ENCODE measurements around the gene SMIM41. TPM values are rescaled to one million over a fixed set of nuclear protein-coding genes. Genes with fewer than 3 reads are reported as not detected.

The SMIM41 gene
- total and polyA plus RNA-seq, 10 of the 15 experiments (the other 5 are each of a cell fraction or from before 2014, with no cell fraction given): not detected

- Histone ChIP-seq H3K79me2 (ENCODE audit: control insufficient read depth, insufficient read depth, low read length) (no peaks in the 10 kb centered on the region), H4K20me1 (ENCODE audit: control insufficient read depth, insufficient read depth) (no peaks in the 10 kb centered on the region), H2AFZ (ENCODE audit: control insufficient read depth, low read depth, low read length) (no peak overlapping the region), H3K4me3 (no peak overlapping the region), H3K9ac (ENCODE audit: control insufficient read depth, insufficient read depth, low read length) (no peak overlapping the region), H3K9me3 (replicated peaks; ENCODE audit: control insufficient read depth, insufficient read depth, low read length) (no peaks in the 10 kb centered on the region), H3K27me3 (replicated peaks in 1 of 2; ENCODE audit: control insufficient read depth in 2 of 2, insufficient read depth in 2 of 2, low read length in 1 of 2) (no peaks in the 10 kb centered on the region; a peak in 2 of 4 replicates), H3K27ac (ENCODE audit: control insufficient read depth, insufficient read depth) (no peak overlapping the region), H3K4me1 (ENCODE audit: control insufficient read depth, insufficient read depth, low read length) (no peaks in the 10 kb centered on the region), H3K36me3 (ENCODE audit: control insufficient read depth in 2 of 2, insufficient read depth in 2 of 2, low read length in 1 of 2) (no peaks in the 10 kb centered on the region; a peak in 1 of 4 replicates), H3K4me2 (ENCODE audit: control insufficient read depth, insufficient read depth) (no peak overlapping the region)
- no peak for ATAC-seq
- no peak for TF ChIP-seq SKIL (IDR thresholded peaks at IDR 0.05; ENCODE audit: low read depth, poor library complexity, severe bottlenecking)
- no peak for TF ChIP-seq MEF2B (IDR thresholded peaks at IDR 0.05; ENCODE audit: partially characterized antibody, poor library complexity, severe bottlenecking)
- FAIRE-seq: no peak
- ChIA-PET CTCF (interaction anchor here (1.5 to 15.1 kb wide), 2 partner anchors 20 to 36 kb away, joined by 4 to 208 read pairs; no protein-coding TSS in a partner anchor), RAD21 (ENCODE audit: unreplicated experiment) (interaction anchor here (0.9 to 1.6 kb wide), 3 partner anchors 26 to 56 kb away, joined by 3 to 6 read pairs (median 3); no protein-coding TSS in a partner anchor), POLR2A (interaction anchor here (0.9 kb wide), 1 partner anchor 31 kb away, joined by 3 read pairs; no protein-coding TSS in a partner anchor), SMC1A (ENCODE audit: uncharacterized antibody, unreplicated experiment) (interaction anchor here (1.2 to 1.7 kb wide), 2 partner anchors 37 to 39 kb away, joined by 3 read pairs; no protein-coding TSS in a partner anchor)
- no peak for DNase-seq (ENCODE audit: low read depth, low spot score)
- intact Hi-C loops (cut with micrococcal nuclease; ENCODE audit: unreplicated experiment) (no loop called here), in situ Hi-C loops (cut with MboI) (no loop called here)
- no TSS peak for BruUV-seq (replicated peaks)
- WGBS (ENCODE audit: insufficient coverage, insufficient replicate concordance, low lambda C conversion rate, missing lambda C conversion rate): 23% methylated on average over 6 of the region's 6 CpGs
These were observed 17.1 kb upstream of the SMIM41 start for GRCh38 chr12:52062167-52063081.
